ENCODE measurements around the gene COL23A1. TPM values are rescaled to one million over a fixed set of nuclear protein-coding genes. Genes with fewer than 3 reads are reported as not detected.

The COL23A1 gene
- total RNA-seq: under 1 TPM in 3 of 4 donors, not detected in 1; 0.44 to 0.65 (median 0.57) TPM

- TF ChIP-seq CTCF (IDR thresholded peaks at IDR 0.05; ENCODE audit: low read depth): no peak
Observed at GRCh38 chr5:178590141-178590923, at the start of gene COL23A1. COL23A1 (minus strand) TSS chr5:178590393.

GRCh38 chr5:178637356-178638074, 47.3 kb upstream of the COL23A1 start:
- TF ChIP-seq CTCF (IDR thresholded peaks at IDR 0.05; ENCODE audit: low read depth): no peak

GRCh38 chr5:178632285-178632684, 42.1 kb upstream of the COL23A1 start:
- no peak for TF ChIP-seq CTCF (IDR thresholded peaks at IDR 0.05; ENCODE audit: low read depth)

GRCh38 chr5:178630951-178631350, 40.8 kb upstream of the COL23A1 start:
- no peak for TF ChIP-seq CTCF (IDR thresholded peaks at IDR 0.05; ENCODE audit: low read depth)

- TF ChIP-seq CTCF (IDR thresholded peaks at IDR 0.05; ENCODE audit: low read depth): no peak
Observed at GRCh38 chr5:178630475-178630930, 40.3 kb upstream of the COL23A1 start.

- no peak for TF ChIP-seq CTCF (IDR thresholded peaks at IDR 0.05; ENCODE audit: low read depth)
Observed at GRCh38 chr5:178627259-178627598, 37.0 kb upstream of the COL23A1 start.

GRCh38 chr5:178626484-178627258, 36.5 kb upstream of the COL23A1 start, which contains the start of gene CLK4:
CLK4 (minus strand) TSS chr5:178627050; CDS start chr5:178623416, 3,634 bp downstream.
- no peak for TF ChIP-seq CTCF (IDR thresholded peaks at IDR 0.05; ENCODE audit: low read depth)
